H1 (cell line): ENCODE measurements around the gene NDUFS3. TPM values are rescaled to one million over a fixed set of nuclear protein-coding genes. Genes with fewer than 3 reads are reported as not detected.

Source experiments
- CTCF ChIA-PET: fragments of 300-600 bp; sonication (Branson Sonifier 250); formaldehyde crosslinking; loops from one replicate; lab custom pipeline; 2021; ENCODE audit not compliant: partially characterized antibody; lab: Charles Lee
- POLR2A ChIA-PET: fragments of 300-600 bp; sonication (Branson Sonifier 250); formaldehyde crosslinking; loops from one replicate; lab custom pipeline; 2021; ENCODE audit warnings: inconsistent platforms; ENCODE audit not compliant: partially characterized antibody; lab: Charles Lee
- DNase-seq, 2 experiments: peaks; one replicate each; pipeline versions ENCODE4 v3.0.0 to v3.0.0-alpha.2; 2010 to 2022; ENCODE audit warnings: low spot score in 2 of 2, low read depth in 1 of 2, mixed read lengths in 1 of 2
- FAIRE-seq: peaks from 2 replicates; lab custom pipeline; 2011; peaks lifted over from hg19 to GRCh38; lab: Jason Lieb, UNC
- H2AFZ ChIP-seq: 2 replicates; pipeline ENCODE4 v1.8.1; 2012; ENCODE audit warnings: low read length, inconsistent platforms
- H2AK5ac ChIP-seq: 2 replicates; pipeline ENCODE4 v1.6.1; 2013; ENCODE audit warnings: low read depth, low read length
- H2BK120ac ChIP-seq: replicated peaks from 2 replicates; pipeline ENCODE3; 2013; ENCODE audit warnings: low read depth, low read length, inconsistent platforms
- H2BK12ac ChIP-seq: 2 replicates; pipeline ENCODE4 v1.6.1; 2013; ENCODE audit warnings: low read depth, low read length
- H2BK15ac ChIP-seq: 2 replicates; pipeline ENCODE4 v1.6.1; 2013; ENCODE audit warnings: low read length
- H2BK20ac ChIP-seq: 2 replicates; pipeline ENCODE4 v1.6.1; 2013; ENCODE audit warnings: low read length
- H2BK5ac ChIP-seq: 2 replicates; pipeline ENCODE4 v1.6.1; 2013; ENCODE audit warnings: low read depth, low read length
- H3K14ac ChIP-seq: 2 replicates; pipeline ENCODE4 v1.6.1; 2013; ENCODE audit warnings: inconsistent platforms; ENCODE audit not compliant: insufficient read length
- H3K18ac ChIP-seq: 2 replicates; pipeline ENCODE4 v1.6.1; 2013; ENCODE audit warnings: low read length; ENCODE audit errors: extremely low read depth
- H3K23ac ChIP-seq: 2 replicates; pipeline ENCODE4 v1.6.1; 2013; ENCODE audit warnings: inconsistent platforms; ENCODE audit not compliant: insufficient read length
- H3K23me2 ChIP-seq: 2 replicates; pipeline ENCODE4 v1.6.1; 2013; ENCODE audit warnings: low read depth, low read length
- H3K27ac ChIP-seq: 2 replicates; pipeline ENCODE4 v1.6.1; 2011; ENCODE audit warnings: low read depth, low read length, inconsistent platforms
- H3K27me3 ChIP-seq, 4 experiments: replicated peaks in 1 of 4; 1 replicate in 1 of 4; 2 replicates in 3 of 4; pipeline versions ENCODE4 v1.6.1 to v1.8.1; 2011 to 2013; ENCODE audit warnings: low read length in 3 of 4, mild to moderate bottlenecking in 3 of 4, inconsistent platforms in 2 of 4, mixed read lengths in 2 of 4, moderate library complexity in 1 of 4; ENCODE audit not compliant: control insufficient read depth in 3 of 4, insufficient read depth in 3 of 4; ENCODE audit errors: extremely low read depth in 1 of 4
- H3K36me3 ChIP-seq, 4 experiments: 2 replicates each; pipeline versions ENCODE4 v1.6.1 to v1.8.1; 2011 to 2013; ENCODE audit warnings: mild to moderate bottlenecking in 4 of 4, low read length in 3 of 4, moderate library complexity in 2 of 4, control low read depth in 1 of 4, inconsistent platforms in 1 of 4; ENCODE audit not compliant: insufficient read depth in 4 of 4, control insufficient read depth in 2 of 4
- H3K4ac ChIP-seq: replicated peaks from 2 replicates; pipeline ENCODE3; 2013; ENCODE audit warnings: low read length, low read depth, mixed read lengths, inconsistent platforms; ENCODE audit not compliant: insufficient read length
- H3K4me1 ChIP-seq, 4 experiments: replicated peaks in 1 of 4; 1 replicate in 1 of 4; 2 replicates in 3 of 4; pipeline versions ENCODE4 v1.6.1 to v1.8.1; 2011 to 2013; ENCODE audit warnings: low read length in 3 of 4, inconsistent platforms in 2 of 4, mixed read lengths in 1 of 4; ENCODE audit not compliant: insufficient read depth in 4 of 4, control insufficient read depth in 3 of 4
- H3K4me2 ChIP-seq, 2 experiments: 2 replicates each; pipeline versions ENCODE4 v1.6.1 to v1.8.1; 2011 to 2013; ENCODE audit warnings: low read depth in 2 of 2, low read length in 2 of 2, control low read depth in 1 of 2, inconsistent platforms in 1 of 2, mild to moderate bottlenecking in 1 of 2; ENCODE audit not compliant: insufficient read depth in 1 of 2
- H3K4me3 ChIP-seq, 4 experiments: fragments of 200-600, 300-600 bp in 1 of 4; sonication (generic), shearing (Covaris generic), sonication (Bioruptor Twin) in 1 of 4; 2 replicates each; pipeline versions ENCODE4 v1.5.1 to v1.8.1; 2011 to 2016; ENCODE audit warnings: low read length in 4 of 4, low read depth in 3 of 4, control low read depth in 2 of 4, inconsistent platforms in 2 of 4, mild to moderate bottlenecking in 2 of 4, mixed read lengths in 1 of 4, moderate library complexity in 1 of 4; ENCODE audit not compliant: insufficient read depth in 2 of 4; ENCODE audit errors: extremely low read depth in 1 of 4
- H3K56ac ChIP-seq: replicated peaks from 2 replicates; pipeline ENCODE3; 2013; ENCODE audit warnings: low read depth, mild to moderate bottlenecking, mixed read lengths, low read length, inconsistent platforms; ENCODE audit not compliant: insufficient read length
- H3K79me1 ChIP-seq: 2 replicates; pipeline ENCODE4 v1.6.1; 2013; ENCODE audit warnings: low read depth, low read length, control low read depth
- H3K79me2 ChIP-seq, 2 experiments: 2 replicates each; pipeline versions ENCODE4 v1.6.1 to v1.8.1; 2012 to 2013; ENCODE audit warnings: low read length in 2 of 2, mild to moderate bottlenecking in 2 of 2, inconsistent platforms in 1 of 2; ENCODE audit not compliant: insufficient read depth in 2 of 2, control insufficient read depth in 1 of 2
- H3K9ac ChIP-seq, 4 experiments: replicated peaks in 1 of 4; 1 replicate in 1 of 4; 2 replicates in 3 of 4; pipeline versions ENCODE4 v1.6.1 to v1.8.1; 2011 to 2013; ENCODE audit warnings: low read depth in 3 of 4, low read length in 3 of 4, control low read depth in 2 of 4, mild to moderate bottlenecking in 2 of 4, moderate library complexity in 2 of 4, inconsistent platforms in 1 of 4; ENCODE audit errors: extremely low read depth in 1 of 4
- H3K9me3 ChIP-seq, 2 experiments: 2 replicates each; pipeline versions ENCODE4 v1.6.1 to v1.8.1; 2012 to 2013; ENCODE audit warnings: mild to moderate bottlenecking in 2 of 2, moderate library complexity in 2 of 2, control low read depth in 1 of 2, inconsistent platforms in 1 of 2, low read depth in 1 of 2, low read length in 1 of 2, mixed read lengths in 1 of 2; ENCODE audit not compliant: insufficient read depth in 2 of 2
- H4K20me1 ChIP-seq, 2 experiments: replicated peaks in 1 of 2; 2 replicates each; pipeline versions ENCODE3 to v1.8.1; 2011 to 2013; ENCODE audit warnings: inconsistent platforms in 2 of 2, low read length in 2 of 2, mild to moderate bottlenecking in 1 of 2; ENCODE audit not compliant: insufficient read depth in 2 of 2, control insufficient read depth in 1 of 2
- H4K5ac ChIP-seq: 2 replicates; pipeline ENCODE4 v1.6.1; 2013; ENCODE audit warnings: low read length, low read depth, mixed read lengths, inconsistent platforms; ENCODE audit not compliant: insufficient read length
- H4K8ac ChIP-seq: 2 replicates; pipeline ENCODE4 v1.8.0; 2013; ENCODE audit warnings: mild to moderate bottlenecking, moderate library complexity, low read length, inconsistent platforms; ENCODE audit not compliant: insufficient read depth; ENCODE audit errors: extremely low read depth
- H4K91ac ChIP-seq: replicated peaks from 2 replicates; pipeline ENCODE3; 2013; ENCODE audit warnings: low read length, mixed read lengths, inconsistent platforms; ENCODE audit not compliant: insufficient read length
- GTF2F1 ChIP-seq: IDR thresholded peaks from 2 replicates; pipeline ENCODE4 v1.6.1; 2012; ENCODE audit warnings: low read depth, low read length, improper control_type of control experiment, borderline replicate concordance
- SP2 ChIP-seq: IDR thresholded peaks from 2 replicates; pipeline ENCODE4 v1.6.1; 2012; ENCODE audit warnings: mild to moderate bottlenecking, low read length, inconsistent platforms
- SP4 ChIP-seq: IDR thresholded peaks from 2 replicates; pipeline ENCODE4 v1.6.1; 2012; ENCODE audit warnings: low read length, inconsistent platforms
- WGBS, 2 experiments: shearing (Covaris generic) in 1 of 2; methylation state at CpG; one replicate each; pipeline versions ENCODE4 v1.1.6 to v1.1.7; 2013 to 2015; ENCODE audit warnings: low lambda C conversion rate in 2 of 2, mixed read lengths in 2 of 2, inconsistent platforms in 1 of 2, low coverage in 1 of 2, missing lambda C conversion rate in 1 of 2; ENCODE audit not compliant: insufficient replicate concordance in 2 of 2, insufficient coverage in 1 of 2, insufficient read length in 1 of 2; ENCODE audit errors: extremely low coverage in 1 of 2, missing lambda C conversion rate in 1 of 2; 5-methylcytosine and 5-hydroxymethylcytosine counted together
- polyA plus RNA-seq, 7 experiments: library from polyadenylated mRNA; depleted of rRNA in 3 of 7; stranded (reverse) in 5 of 7; unstranded in 2 of 7; fragments of >200 nt in 5 of 7; fragments of 200-250 nt in 2 of 7; gene quantifications; 1 replicate in 5 of 7; 2 replicates in 1 of 7; 4 replicates in 1 of 7; pipeline versions ENCODE4 v1.2.1 to v1.2.3, GENCODE V29; 2011 to 2013; ENCODE audit warnings: missing spikeins in 2 of 7, mixed read lengths in 2 of 7
- total RNA-seq: library from RNA; stranded (reverse); fragmentation: NEBNext Ultra II Directional; extraction: Animal tissue kit (Norgen Biotek cat#: 25700); gene quantifications from 2 replicates; pipeline ENCODE4 v1.2.1, GENCODE V29; 2021

Gene NDUFS3
- total and polyA plus RNA-seq, 2 of the 8 experiments (the other 6 are each of a cell fraction or from before 2014, with no cell fraction given) = 135 to 241 TPM

DNA sequence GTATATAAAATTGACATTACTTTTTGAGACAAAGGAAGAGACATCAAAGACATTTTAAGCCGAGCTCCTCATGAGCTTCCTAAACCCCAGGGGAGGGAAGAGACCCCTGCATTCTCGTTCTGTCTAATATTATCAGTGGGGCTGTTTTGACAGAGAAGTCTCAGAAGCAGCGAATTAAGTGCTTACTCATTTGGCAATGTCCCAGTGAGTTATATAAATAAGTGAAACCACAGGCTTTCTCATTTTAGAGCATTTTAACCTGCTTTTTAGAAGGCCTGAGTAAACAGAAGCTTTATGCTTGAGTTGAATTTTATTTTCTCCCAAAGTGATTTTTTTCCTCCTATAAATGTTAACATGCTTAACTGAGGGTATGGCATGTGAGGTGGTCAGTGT is 38.5 kb downstream of the NDUFS3 start:
- CTCF ChIA-PET = interaction anchor here (0.6 to 2.2 kb wide), 23 partner anchors 9 to 193 kb away, joined by 3 to 17 read pairs (median 4); partner anchors contain the start of genes C1QTNF4, KBTBD4 and PTPMT1
- Histone ChIP-seq H3K14ac (no peak overlapping the region), H4K20me1 (no peaks in the 10 kb centered on the region), H3K4me1 (no peaks in the 10 kb centered on the region), H4K91ac (no peak overlapping the region), H2BK20ac (no peak overlapping the region), H3K9me3 (no peaks in the 10 kb centered on the region), H3K27me3 (no peaks in the 10 kb centered on the region), H4K8ac (no peak overlapping the region), H3K79me2 (no peaks in the 10 kb centered on the region), H3K4me2 (no peak overlapping the region), H2BK12ac (no peak overlapping the region), H3K4me3 (no peak overlapping the region), H3K18ac (no peak overlapping the region), H3K4ac (no peak overlapping the region), H3K9ac (no peak overlapping the region), H2AFZ (no peak overlapping the region), H3K23me2 (no peaks in the 10 kb centered on the region), H4K5ac (no peak overlapping the region), H3K23ac (no peak overlapping the region), H3K56ac (no peak overlapping the region), H3K27ac (no peak overlapping the region), H3K36me3 (peaks cover 7 to 34% (median 22%) of the 10 kb centered on the region in 4 experiments; a peak in 7 of 8 replicates), H2BK15ac (no peak overlapping the region), H3K79me1 (no peaks in the 10 kb centered on the region), H2BK5ac (no peak overlapping the region), H2BK120ac (no peak overlapping the region), H2AK5ac (no peak overlapping the region)
- FAIRE-seq = no peak
- 84% methylated on average over 3 of the region's 3 CpGs; no CpG with 5 or more reads in 1 of the 2 experiments for WGBS, 2 experiments
- no peak for DNase-seq
- POLR2A ChIA-PET = interaction anchor here (0.9 to 3.4 kb wide), 8 partner anchors 11 to 98 kb away, joined by 3 to 16 read pairs (median 4); partner anchors contain the start of genes AGBL2, KBTBD4 and NDUFS3
- TF ChIP-seq SP4 = no peak
- TF ChIP-seq GTF2F1 = no peak
- TF ChIP-seq SP2 = no peak
